Activated gamma-delta T cell (primary cell): Measurements from ENCODE around the gene EMSY.
"Not testable (repeated sequence)": the region's sequence is repeated elsewhere in the genome, so short reads cannot be mapped to it uniquely, and the experiment has no call there.

Experiments used
- DNase-seq: peaks from one replicate; lab custom pipeline; 2025; lab: John Stamatoyannopoulos, UW
- total RNA-seq, 2 donors: gene quantifications; one replicate each; lab custom pipeline; 2026; lab: John Stamatoyannopoulos, UW

Gene EMSY, protein sequence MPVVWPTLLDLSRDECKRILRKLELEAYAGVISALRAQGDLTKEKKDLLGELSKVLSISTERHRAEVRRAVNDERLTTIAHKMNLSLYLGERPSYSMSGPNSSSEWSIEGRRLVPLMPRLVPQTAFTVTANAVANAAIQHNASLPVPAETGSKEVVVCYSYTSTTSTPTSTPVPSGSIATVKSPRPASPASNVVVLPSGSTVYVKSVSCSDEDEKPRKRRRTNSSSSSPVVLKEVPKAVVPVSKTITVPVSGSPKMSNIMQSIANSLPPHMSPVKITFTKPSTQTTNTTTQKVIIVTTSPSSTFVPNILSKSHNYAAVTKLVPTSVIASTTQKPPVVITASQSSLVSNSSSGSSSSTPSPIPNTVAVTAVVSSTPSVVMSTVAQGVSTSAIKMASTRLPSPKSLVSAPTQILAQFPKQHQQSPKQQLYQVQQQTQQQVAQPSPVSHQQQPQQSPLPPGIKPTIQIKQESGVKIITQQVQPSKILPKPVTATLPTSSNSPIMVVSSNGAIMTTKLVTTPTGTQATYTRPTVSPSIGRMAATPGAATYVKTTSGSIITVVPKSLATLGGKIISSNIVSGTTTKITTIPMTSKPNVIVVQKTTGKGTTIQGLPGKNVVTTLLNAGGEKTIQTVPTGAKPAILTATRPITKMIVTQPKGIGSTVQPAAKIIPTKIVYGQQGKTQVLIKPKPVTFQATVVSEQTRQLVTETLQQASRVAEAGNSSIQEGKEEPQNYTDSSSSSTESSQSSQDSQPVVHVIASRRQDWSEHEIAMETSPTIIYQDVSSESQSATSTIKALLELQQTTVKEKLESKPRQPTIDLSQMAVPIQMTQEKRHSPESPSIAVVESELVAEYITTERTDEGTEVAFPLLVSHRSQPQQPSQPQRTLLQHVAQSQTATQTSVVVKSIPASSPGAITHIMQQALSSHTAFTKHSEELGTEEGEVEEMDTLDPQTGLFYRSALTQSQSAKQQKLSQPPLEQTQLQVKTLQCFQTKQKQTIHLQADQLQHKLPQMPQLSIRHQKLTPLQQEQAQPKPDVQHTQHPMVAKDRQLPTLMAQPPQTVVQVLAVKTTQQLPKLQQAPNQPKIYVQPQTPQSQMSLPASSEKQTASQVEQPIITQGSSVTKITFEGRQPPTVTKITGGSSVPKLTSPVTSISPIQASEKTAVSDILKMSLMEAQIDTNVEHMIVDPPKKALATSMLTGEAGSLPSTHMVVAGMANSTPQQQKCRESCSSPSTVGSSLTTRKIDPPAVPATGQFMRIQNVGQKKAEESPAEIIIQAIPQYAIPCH (N-terminal part only)
- 45.0 to 45.7 reads per million in 2 donors for total RNA-seq

DNA sequence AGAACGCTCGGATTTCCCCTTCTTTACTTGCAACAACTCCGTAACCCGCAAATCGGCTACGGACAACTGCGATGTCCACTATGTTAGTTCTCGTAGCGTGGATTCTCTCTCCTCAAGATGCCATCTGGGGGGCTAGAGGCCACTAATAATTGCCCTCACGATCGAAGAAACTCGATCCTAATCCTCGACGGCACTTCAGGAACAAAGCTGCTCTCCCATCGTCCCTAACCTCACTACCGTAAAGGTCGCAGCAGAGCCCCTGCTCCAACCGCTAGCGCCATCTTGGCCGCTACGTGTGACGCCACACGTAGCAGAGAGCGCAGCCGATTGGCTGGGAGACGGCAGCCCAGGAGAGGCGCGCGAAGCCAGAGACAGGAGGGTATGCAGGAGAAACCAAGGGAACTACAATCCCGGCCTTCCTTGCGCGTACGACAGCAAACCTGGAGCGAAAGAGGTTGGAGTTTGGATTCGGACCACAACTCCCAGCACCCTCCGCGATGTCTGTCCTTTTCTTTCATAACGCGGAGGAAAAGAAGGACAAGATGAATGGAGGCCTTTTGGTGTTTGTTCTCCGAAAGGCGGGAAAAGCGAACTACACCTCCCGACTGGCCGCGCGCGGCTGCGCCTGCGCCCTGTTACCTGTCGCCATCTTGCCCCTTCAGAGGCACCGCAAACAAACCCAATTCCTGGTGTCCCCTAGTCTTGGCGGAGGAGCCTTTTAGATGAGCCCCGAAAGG is at the start of gene EMSY:
EMSY (plus strand) TSS at position 635 of the 737 bp plus-strand sequence. CDS start 1,921 bp downstream, outside the sequence.
- DNase-seq = peak; percentile 82

DNA sequence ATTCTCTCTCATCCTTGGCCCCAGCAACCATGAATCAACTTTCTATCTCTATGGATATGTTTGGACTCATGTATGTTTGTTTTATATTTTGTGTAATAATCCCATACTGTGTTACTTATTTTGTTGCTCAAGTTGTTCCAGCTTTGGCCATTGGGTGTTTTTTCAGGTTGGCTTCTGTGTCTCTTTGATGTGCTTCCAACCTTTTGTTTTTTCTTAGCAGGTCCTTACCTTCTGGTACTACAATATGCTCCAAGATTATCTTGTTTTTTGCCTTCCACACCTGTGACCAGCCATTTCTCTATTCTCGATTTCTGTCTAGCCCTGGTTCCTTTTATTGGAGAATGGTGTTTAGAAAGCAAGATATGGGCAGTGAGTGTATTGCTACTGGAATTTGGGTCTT is 49.5 kb upstream of the EMSY start:
- no peak for DNase-seq

DNA sequence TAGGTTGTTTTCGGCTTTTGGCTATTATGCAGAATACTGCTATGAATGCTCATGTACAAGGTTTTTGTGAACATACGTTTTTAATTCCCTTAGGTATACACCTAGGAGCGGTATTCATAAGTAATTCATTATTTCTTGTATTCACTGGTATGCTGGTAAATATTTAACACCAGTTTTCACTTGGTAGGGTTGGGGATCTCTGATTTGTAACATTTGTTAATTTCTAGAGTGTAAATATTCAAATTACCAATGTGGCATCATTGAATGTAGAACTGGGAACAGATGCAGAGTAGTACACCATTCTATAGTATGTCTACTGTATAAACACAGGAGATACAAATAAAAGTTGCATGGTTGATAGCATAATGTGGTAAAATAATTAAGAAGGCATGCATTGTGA is 47.4 kb upstream of the EMSY start:
- no peak for DNase-seq

DNA sequence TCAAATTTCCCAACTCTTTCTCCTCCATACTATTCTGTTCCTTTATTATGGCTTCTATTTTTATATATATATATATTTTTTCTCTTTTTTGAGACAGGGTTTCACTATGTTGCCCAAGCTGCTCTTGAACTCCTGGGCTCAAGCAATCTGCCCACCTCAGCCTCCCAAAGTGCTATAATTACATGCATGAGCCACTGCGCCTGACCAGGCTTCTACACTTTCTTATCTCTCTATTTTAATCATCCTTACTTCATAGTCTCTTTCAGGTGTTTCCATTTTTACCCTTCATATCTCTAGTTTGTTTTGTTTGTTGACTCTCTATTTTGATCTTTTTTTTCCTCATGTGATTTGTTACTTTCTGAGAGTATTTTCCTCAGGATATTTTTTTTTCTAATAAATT is 43.9 kb upstream of the EMSY start:
- DNase-seq = no peak

DNA sequence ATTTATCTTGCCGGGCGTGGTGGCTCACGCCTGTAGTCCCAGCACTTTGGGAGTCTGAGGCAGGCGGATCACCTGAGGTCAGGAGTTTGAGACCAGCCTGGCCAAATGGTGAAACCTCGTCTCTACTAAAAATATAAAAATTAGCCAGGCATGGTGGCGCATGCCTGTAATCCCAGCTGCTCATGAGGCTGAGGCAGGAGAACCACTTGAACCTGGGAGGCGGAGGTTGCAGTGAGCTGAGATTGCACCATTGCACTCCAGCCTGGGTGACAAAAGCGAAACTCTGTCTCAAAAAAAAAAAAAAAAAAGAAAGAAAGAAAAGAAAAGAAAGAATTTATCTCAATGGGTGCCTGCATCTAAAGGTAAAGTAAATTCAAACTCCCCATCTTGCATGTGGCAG is 43.3 kb upstream of the EMSY start:
- not testable (repeated sequence) for DNase-seq

DNA sequence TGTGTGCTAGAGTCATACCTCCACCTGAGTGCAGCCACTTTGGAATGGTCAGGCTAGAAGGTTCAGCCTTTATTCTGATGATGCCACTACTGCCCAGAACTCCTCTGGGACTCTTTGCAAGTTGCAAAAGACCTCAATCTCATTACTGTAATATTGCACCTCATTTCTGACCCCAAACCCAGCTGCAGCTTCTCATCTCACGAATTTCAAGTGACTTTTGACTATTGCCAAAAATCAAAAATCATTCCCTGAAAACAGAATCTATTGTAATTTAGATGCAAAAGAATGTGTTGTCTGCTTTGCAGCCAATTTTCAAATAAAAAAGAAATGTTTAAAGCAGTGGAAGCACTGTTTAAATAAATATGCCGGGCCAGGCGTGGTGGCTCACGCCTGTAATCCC is 38.5 kb upstream of the EMSY start:
- DNase-seq = no peak

DNA sequence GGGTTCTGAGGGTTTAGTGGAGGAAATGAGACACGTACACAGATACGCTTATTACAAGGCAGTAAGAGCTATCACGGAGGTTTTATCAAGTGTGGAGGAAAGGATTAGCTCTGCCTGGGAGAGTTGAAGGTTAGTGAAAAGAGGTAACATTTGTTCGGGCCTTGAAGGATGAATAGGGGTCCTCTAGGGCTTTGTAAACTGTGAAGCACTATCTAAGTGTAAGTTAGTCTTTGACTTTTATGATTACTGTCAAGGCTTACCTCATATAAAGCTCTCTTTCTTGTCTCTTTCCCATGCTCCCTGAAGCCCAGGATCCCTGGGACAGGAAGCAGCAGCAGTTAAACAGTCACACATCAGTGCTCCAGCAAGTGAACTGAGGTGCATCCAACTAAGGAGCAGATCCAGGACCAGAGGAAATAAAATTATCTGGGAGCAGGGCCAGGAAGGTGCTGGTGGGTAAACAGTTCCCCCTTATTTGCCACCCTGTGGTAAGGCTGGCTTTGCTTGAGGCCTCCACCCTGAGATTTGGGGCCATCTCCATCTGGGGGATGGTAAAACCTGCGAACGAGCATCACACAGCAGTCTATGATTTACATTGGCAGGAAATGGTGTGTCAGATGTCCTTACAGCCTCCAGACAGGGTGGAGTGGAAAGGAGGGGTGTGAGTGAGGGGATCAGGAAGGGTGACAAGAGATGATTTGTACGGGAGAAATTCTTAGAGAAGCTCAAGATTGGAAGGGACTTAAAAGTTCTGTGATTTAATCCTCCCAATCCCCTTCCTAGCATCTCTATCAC is 36.5 kb upstream of the EMSY start:
- no peak for DNase-seq

DNA sequence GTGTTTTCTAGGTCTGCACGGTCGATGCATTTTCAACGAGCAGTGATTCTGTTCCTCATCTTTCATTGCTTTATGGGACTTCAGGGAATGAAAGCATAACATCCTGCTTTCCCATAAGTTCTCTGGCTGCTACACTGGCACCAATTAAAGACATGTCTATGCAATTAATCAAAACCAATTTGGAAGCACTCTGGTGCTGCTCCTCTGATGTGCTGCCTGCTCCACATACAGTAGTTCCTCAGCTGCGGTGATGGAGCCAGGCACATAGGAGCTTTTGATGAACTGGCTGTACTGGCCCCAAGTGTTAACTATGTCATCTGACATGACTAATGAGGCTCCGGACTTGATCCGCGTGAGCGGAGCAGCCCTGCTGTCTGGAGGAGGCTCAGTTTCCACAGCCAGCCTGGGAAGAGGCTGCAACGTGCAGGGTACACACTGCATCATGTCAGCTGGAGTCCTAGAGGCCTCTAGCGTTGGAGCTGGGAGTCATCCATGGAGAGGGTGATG is 33.9 kb upstream of the EMSY start:
- no peak for DNase-seq

DNA sequence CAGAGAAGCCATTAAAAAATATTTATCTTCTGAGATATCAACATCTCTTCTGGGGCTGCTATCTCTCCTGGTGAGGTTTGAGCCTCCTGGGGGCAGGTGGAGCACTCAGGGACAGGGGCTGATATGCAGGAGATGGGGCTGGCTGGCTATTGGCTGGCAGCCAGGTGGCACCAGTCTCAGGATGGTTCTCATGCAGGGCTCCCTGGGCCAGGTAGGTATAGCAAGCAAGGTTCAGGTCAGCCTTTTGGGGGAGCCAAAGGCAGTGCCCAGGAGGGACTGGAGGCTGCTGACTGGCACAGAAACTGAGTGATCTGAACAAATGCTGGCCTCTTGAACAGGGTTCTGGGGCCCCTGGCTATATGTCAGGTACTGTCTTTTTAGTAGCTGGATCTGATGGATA is 29.7 kb upstream of the EMSY start:
- DNase-seq = no peak

DNA sequence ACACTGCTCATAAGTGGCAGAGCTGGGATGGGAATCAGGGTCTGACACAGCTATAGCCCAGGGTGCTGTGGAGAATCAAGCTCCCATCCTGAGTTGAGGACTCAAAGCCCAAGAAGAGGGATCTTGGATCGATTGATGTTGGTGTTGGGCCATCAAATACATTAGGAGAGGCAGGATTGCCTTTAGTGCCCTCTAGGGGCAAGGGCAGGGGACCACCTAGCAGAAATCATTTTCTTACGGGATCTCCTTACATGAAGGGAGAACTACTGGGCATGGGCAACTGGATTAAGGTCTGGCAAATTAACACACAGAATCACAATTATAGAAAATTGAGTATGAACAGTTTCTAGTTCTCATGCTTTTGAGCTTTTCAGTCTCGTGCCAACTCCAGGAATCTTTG is 24.9 kb upstream of the EMSY start:
- no peak for DNase-seq

DNA sequence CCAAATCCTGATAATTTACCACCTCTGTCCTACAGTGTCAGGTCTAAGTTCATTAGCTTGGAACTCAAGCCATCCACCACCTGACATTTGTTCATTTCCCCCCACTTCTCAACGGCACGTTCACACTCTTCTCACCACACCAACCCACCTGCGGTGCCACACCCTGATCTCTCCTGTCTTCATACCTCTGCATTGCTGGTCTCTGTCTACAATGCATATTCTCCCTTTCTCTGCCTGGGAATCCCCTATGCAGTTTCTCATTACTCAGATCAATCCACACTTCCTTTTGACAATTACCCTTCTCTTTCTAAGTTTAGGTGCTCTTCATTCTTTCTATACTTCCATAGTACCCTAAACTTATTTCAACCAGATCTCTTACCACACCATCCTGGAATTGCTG is 20.4 kb upstream of the EMSY start:
- DNase-seq = no peak

DNA sequence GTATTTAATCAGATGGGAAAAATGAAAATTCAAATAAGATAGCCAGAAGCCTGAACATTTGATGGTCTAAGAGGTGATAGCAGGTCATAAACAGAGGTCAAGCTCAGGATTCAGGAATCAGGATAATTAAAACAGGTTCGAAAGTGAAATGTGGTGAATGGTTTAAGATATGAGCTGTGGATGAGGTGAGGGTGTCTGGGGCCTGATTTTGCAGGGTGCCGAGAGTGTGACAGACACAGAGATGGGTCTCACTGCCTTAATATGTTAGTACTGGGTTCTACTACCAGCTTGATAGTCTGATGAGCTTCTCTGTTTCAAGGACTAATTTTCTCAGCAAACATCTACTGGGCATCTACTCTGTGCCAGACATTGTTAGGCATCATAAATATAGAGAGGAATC is 19.9 kb upstream of the EMSY start:
- no peak for DNase-seq

DNA sequence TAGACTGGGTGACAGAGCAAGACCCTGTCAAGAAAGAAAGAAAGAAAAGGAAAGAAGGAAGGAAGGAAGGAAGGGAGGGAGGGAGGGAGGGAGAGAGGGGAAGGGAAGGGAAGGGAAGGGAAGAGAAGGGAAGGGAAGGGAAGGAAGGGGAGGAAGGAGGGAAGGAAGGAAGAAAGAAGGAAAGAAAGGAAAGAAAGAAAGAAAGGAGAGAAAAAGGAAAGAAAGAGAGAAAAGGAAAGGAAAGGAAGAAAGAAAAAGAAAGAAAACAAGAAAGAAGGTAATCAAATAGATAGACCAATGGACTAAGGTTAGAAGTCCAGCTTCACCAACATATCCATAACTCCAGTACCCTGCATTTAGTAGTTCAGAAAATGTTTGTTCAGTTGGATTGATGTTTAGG is 18.2 kb upstream of the EMSY start:
- no peak for DNase-seq

DNA sequence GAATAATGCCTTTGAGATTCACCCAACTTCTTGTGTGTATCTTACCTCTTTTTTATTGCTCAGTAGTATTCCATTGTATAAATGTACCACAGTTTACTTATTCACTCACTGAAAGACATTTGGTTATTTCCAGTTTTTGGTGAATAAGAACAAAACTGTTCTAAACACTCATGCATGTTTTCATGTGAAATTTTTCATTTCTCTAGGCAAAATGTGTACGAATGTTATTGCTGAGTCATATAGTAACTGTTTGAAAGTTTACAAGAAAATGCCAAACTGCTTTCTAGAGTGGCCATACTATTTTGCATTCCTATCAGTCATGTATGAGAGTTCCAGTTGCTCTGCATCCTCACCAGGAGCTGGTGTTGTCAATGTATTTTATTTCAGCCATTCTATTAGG is 8.8 kb upstream of the EMSY start:
- DNase-seq = no peak

DNA sequence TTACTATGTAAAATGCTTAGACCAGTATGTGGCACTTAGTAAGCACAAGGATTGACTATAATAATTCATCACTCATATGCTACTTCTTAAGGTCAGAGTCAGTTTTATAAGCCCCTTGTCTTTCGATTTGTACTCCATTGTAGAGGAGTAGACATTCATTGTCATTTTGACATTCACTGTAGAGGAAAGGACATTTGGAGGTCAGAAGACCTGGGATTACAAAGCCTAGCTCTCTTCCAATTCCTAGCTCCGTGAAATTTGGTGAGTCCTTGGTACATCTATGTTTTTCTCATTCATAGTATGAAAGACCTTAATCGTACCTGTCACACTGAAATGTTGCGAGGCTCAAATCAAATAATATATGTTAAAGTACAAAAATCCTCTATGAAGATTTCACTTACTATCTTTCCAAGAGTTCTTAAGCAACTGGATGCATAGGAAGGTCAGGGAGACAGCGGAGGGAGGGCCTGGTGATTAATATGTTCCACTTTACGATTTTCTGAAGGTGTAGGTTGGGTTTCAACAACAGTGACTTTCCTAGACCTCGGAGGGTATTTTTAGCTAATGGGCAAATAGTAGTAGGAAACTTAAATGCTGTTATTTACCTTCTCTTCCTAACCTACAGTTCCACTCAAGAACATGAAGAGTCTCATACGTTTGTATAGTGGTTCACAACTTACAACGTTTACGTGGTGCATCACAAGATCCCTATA is 1.4 kb upstream of the EMSY start:
- no peak for DNase-seq

DNA sequence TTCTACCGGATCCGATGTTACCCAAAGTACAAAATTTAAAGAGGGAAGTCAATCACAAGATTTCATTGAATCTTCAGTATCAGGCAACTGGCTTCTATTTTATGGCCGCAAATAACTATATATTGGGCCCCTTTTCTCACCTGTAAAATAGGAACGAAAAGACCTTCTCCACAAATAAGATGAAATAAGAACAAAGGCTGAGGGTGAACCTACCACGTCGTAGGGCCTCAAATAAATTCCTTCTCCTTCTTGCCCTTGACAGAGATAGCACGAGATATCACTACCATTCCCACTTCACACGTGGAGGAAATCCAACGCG is 794 bp upstream of the EMSY start:
- no peak for DNase-seq

DNA sequence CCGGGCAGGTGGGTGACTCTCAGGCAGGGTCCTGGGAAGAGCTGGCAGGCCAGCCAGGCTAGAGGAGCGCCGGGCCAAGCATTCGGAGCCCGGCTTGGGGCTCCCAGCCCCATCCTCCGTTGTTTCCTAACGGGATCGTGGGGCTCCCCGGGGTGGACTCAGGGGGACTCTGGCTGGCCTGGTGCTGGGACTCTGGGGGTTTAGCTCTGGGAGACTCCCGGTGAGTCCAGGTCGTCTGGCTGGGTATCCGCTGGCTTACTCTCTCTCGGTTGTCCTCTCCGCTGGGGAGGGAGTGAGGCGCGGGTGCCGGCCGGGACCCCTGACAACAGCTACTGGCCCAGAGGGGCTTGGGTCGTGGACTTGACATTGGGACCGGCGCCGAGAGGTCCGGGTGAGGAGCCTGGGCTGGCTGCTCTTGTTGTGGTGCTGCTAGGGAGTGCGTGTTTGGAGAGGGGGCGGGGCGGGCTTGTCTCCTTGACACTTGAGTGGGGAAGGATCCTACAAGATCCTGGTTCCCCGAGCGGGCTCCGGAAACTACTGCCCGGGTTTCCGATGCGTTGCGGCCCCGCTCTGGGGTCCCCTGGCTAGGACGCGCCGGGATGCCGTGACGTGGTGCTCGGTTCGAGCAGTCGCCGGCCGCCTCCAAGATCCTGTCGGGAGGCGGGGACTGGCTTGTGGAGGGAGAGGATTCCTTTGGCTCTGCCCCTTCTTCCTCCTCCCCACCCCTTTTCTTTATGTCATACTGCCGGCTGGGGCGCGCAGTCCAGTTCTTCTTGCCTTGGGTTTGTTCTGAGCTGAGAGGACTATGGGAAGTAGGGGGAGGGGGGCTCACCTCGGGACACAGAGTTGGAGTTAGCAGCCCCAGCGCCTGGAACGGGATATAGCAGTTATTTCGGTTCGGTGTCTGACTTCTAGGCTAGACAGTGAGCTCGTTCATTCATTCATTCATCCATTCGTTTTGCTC is 585 bp downstream of the EMSY start:
- peak; percentile 23 for DNase-seq

DNA sequence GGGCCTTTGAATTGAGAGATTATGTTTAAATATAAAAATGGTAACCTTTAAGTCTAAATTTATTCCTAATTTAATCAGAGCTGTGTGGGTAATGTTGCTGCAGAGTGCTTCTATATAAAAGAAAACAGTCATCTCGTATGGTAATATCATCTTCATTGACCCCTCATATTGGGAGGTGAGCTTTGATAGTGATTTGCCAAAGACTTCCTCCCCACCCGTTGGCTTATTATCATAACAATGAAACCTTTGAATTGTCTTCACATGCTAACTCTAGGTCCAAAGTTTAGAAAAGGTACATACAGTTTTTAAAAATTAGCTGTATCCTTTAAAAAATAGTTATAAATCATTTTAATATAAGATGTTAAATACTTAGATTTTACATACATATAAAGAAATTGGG is 3.7 kb downstream of the EMSY start:
- DNase-seq = no peak

DNA sequence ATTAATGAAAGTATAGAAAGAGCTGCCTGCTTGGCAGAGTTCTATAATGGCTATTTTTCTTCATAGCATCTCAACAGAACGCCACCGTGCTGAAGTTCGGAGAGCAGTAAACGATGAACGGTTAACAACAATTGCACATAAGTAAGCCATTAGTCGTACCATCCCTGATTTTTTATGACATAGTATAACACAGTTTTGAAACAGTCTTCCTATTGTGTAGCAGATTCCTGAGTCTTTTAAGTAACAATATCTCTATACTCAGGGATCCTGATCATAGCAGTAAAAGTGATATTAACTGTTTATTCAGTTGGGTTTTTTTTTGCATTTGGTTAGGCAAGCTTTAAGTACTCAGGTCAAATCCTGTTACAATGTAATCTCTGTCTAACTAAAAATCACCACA is 8.4 kb downstream of the EMSY start:
- DNase-seq = no peak
